Hair follicle dermal papilla cell (primary cell): ENCODE measurements around the gene SEPTIN14. TPM values are rescaled to one million over a fixed set of nuclear protein-coding genes. Genes with fewer than 3 reads are reported as not detected.

ENCODE experiments used
- small RNA-seq: library from RNA; depleted of rRNA; stranded (forward); fragments of <200 nt; gene quantifications from one replicate; pipeline ENCODE3, GENCODE V24; 2012
- total RNA-seq: library from RNA; depleted of rRNA; stranded (reverse); fragments of >200 nt; gene quantifications from 2 replicates; pipeline ENCODE4 v1.2.3, GENCODE V29; 2012

Gene SEPTIN14
- not detected in 2 replicates for total RNA-seq

GRCh38 chr7:55862652-55863051, at the start of gene SEPTIN14:
Gene SEPTIN14 (minus strand): TSS chr7:55862752. CDS start chr7:55861996, 756 bp downstream.

Small RNA genes lying within 50 kb of the gene (small RNA-seq; reads per million reads assigned to genes)
- gene AC092647.1: not detected
- gene AC092647.2: not detected
- gene RNU6-1126P: not detected

Other genes with a start within 250 kb of the SEPTIN14 start
- gene ZNF713, start 24.7 kb upstream of the SEPTIN14 start, total RNA-seq: 1.3 and 1.9 TPM in 2 replicates
- 13.0 and 13.6 TPM in 2 replicates for gene MRPS17, start 89.1 kb upstream of the SEPTIN14 start, total RNA-seq
- gene NIPSNAP2, start 101.8 kb upstream of the SEPTIN14 start, total RNA-seq: 48.5 and 50.8 TPM in 2 replicates
- 36.9 and 39.4 TPM in 2 replicates for gene PSPH, start 188.7 kb upstream of the SEPTIN14 start, total RNA-seq
- 72.1 and 75.3 TPM in 2 replicates for gene CCT6A, start 189.0 kb upstream of the SEPTIN14 start, total RNA-seq
- gene SUMF2, start 201.5 kb upstream of the SEPTIN14 start, total RNA-seq: 218 and 232 TPM in 2 replicates
- 3.8 and 7.0 TPM in 2 replicates for gene PHKG1, start 230.2 kb upstream of the SEPTIN14 start, total RNA-seq
- gene CHCHD2, start 243.7 kb upstream of the SEPTIN14 start, total RNA-seq: 166 and 215 TPM in 2 replicates